OCI-LY3 (cell line): ENCODE measurements around the gene CEACAM1.

ENCODE experiments used
- H2AFZ ChIP-seq: fragments of 200-600, 300-600 bp; shearing (Covaris generic); 2 replicates; pipeline ENCODE4 v1.6.0; 2014; ENCODE audit warnings: antibody characterized with exemption, low read depth, low read length
- H3K27ac ChIP-seq: fragments of 200-600, 300-600 bp; sonication (generic); 2 replicates; pipeline ENCODE4 v1.5.1; 2014; ENCODE audit warnings: mild to moderate bottlenecking, low read length, moderate library complexity, mixed read lengths
- H3K27me3 ChIP-seq: fragments of 200-600, 300-600 bp; sonication (generic); 2 replicates; pipeline ENCODE4 v1.6.1; 2014; ENCODE audit warnings: low read depth, low read length, mixed read lengths
- H3K36me3 ChIP-seq: fragments of 200-600, 300-600 bp; sonication (generic); replicated peaks from 2 replicates; pipeline ENCODE3; 2014; ENCODE audit warnings: low read depth, low read length, mixed read lengths
- H3K4me1 ChIP-seq: fragments of 300-600, 200-600 bp; sonication (generic); 2 replicates; pipeline ENCODE4 v1.6.1; 2014; ENCODE audit warnings: low read length, mixed read lengths
- H3K4me2 ChIP-seq: fragments of 200-600, 300-600 bp; sonication (generic); 2 replicates; pipeline ENCODE4 v1.6.1; 2014; ENCODE audit warnings: low read length, mixed read lengths
- H3K4me3 ChIP-seq: fragments of 300-600, 200-600 bp; sonication (generic); 2 replicates; pipeline ENCODE4 v1.5.1; 2014; ENCODE audit warnings: antibody characterized with exemption, mild to moderate bottlenecking, low read length, moderate library complexity
- H3K79me2 ChIP-seq: fragments of 300-600, 200-600 bp; shearing (Covaris generic); 2 replicates; pipeline ENCODE4 v1.6.1; 2014; ENCODE audit warnings: mild to moderate bottlenecking, low read length, mixed read lengths
- H3K9ac ChIP-seq: fragments of 300-600, 200-600 bp; shearing (Covaris generic); 2 replicates; pipeline ENCODE4 v1.6.0; 2014; ENCODE audit warnings: mild to moderate bottlenecking, low read length, moderate library complexity
- H3K9me3 ChIP-seq: fragments of 200-600, 300-600 bp; shearing (Covaris generic); 2 replicates; pipeline ENCODE4 v1.6.1; 2014; ENCODE audit warnings: low read length, mixed read lengths; ENCODE audit not compliant: insufficient read depth
- H4K20me1 ChIP-seq: fragments of 200-600, 300-600 bp; sonication (generic); 2 replicates; pipeline ENCODE4 v1.6.1; 2016; ENCODE audit warnings: low read length, mixed read lengths; ENCODE audit not compliant: insufficient read depth
- EZH2phosphoT487 ChIP-seq: fragments of 200-600 bp; shearing (Covaris generic); IDR thresholded peaks from 2 replicates; pipeline ENCODE4 v1.6.1; 2018; ENCODE audit warnings: antibody characterized with exemption, mixed run types, low read depth
- TF ChIP-seq, protein P1 (sequence below): fragments of 200-600, 300-600 bp; sonication (generic); IDR thresholded peaks from 2 replicates; pipeline ENCODE4 v1.5.1; 2014; ENCODE audit warnings: antibody characterized with exemption, low read length, low read depth

The CEACAM1 gene

DNA sequence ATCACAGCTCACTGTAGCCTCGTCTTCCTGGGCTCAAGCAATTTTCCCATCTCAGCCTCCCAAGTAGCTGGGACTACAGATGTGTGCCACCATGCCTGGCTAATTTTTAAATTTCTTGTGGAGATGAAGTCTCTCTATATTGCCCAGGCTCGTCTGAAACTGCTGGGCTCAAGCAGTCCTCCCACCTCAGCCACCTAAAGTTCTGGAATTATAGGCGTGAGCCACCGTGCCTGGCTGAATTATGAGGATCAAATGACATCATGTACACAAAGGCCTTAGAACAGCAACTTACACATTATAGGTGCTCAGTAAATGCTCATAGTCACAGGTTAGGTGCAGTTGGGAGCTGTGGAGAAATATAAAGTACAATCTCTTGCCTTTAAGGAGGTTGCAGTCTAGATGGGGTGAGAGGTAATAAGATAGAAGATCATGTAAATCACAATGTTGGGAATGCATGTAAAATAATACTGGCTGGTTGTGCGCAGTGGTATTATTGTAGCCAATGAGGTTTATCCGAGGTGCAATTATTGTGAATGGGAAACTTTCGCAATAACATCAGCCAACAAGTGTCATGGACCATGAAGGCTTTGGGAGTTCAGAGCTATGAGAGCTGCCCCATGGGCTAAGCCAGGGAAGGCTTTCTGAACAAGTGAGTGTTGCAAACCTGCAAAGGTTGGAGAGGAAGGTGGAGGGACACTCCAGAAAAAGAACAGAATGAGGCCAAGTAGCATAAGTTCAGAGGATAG, 55.7 kb downstream of the CEACAM1 start:
- Histone ChIP-seq H3K9me3 (no peaks in the 10 kb centered on the region), H3K27me3 (0 out of 2 replicates have a peak, but pooled peaks cover 3% of the 10 kb centered on the region), H3K27ac (no peak overlapping the region)

DNA sequence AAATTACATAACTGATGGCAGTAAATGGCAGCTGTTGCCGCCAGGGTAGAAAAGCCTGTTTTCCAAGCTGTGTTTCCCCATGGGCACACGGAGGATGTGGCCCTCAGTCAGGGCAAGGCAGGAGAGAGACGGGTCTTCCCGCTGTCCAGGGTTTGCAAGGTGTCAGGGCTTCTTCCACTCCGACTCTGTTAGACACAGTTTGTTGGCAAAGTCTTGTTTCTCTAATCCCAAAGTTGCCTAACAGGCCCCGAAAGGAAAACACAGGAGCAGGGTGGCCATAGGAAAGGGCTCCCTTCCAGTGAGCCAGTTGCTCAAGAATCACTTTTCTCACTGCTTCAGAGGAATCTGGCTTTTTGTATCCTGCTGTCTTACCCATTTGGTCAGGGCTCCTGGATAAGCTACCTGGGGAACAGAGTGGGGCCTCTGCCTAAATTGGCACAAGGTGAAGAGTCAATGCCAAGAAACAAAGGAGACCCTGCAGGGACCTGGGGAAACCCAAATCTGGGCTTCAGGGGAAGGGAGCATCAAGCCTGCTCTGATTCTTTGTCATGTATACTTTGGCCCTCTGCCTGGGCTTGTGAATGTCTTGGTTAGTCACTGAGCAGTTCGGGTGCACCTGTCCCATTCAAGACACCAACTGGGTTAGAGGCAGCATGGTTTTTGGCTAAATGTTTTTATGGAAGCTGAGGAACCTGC, 56.6 kb downstream of the CEACAM1 start:
- Histone ChIP-seq H3K27ac (no peak overlapping the region), H3K9ac (no peak overlapping the region), H3K4me2 (no peak overlapping the region), H3K4me3 (no peak overlapping the region), H3K79me2 (no peaks in the 10 kb centered on the region), H3K27me3 (0 out of 2 replicates have a peak, but pooled peaks cover 3% of the 10 kb centered on the region), H4K20me1 (no peaks in the 10 kb centered on the region), H2AFZ (no peak overlapping the region), H3K4me1 (peaks cover 9% of the 10 kb centered on the region), H3K36me3 (no peaks in the 10 kb centered on the region), H3K9me3 (no peaks in the 10 kb centered on the region)
- TF ChIP-seq EZH2phosphoT487: no peak
- TF ChIP-seq, protein P1, sequence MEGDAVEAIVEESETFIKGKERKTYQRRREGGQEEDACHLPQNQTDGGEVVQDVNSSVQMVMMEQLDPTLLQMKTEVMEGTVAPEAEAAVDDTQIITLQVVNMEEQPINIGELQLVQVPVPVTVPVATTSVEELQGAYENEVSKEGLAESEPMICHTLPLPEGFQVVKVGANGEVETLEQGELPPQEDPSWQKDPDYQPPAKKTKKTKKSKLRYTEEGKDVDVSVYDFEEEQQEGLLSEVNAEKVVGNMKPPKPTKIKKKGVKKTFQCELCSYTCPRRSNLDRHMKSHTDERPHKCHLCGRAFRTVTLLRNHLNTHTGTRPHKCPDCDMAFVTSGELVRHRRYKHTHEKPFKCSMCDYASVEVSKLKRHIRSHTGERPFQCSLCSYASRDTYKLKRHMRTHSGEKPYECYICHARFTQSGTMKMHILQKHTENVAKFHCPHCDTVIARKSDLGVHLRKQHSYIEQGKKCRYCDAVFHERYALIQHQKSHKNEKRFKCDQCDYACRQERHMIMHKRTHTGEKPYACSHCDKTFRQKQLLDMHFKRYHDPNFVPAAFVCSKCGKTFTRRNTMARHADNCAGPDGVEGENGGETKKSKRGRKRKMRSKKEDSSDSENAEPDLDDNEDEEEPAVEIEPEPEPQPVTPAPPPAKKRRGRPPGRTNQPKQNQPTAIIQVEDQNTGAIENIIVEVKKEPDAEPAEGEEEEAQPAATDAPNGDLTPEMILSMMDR: no peak

More for the DNA sequence above, 55.7 kb downstream of the CEACAM1 start:
- H3K4me1 ChIP-seq: peaks cover under 1% of the 10 kb centered on the region
- H3K79me2 ChIP-seq: no peaks in the 10 kb centered on the region
- H3K4me2 ChIP-seq: no peak overlapping the region
- H3K36me3 ChIP-seq: no peaks in the 10 kb centered on the region
- no peaks in the 10 kb centered on the region for H4K20me1 ChIP-seq
- no peak overlapping the region for H2AFZ ChIP-seq
- TF ChIP-seq, protein P1: no peak
- no peak for TF ChIP-seq EZH2phosphoT487
- no peak overlapping the region for H3K9ac ChIP-seq
- H3K4me3 ChIP-seq: no peak overlapping the region

DNA sequence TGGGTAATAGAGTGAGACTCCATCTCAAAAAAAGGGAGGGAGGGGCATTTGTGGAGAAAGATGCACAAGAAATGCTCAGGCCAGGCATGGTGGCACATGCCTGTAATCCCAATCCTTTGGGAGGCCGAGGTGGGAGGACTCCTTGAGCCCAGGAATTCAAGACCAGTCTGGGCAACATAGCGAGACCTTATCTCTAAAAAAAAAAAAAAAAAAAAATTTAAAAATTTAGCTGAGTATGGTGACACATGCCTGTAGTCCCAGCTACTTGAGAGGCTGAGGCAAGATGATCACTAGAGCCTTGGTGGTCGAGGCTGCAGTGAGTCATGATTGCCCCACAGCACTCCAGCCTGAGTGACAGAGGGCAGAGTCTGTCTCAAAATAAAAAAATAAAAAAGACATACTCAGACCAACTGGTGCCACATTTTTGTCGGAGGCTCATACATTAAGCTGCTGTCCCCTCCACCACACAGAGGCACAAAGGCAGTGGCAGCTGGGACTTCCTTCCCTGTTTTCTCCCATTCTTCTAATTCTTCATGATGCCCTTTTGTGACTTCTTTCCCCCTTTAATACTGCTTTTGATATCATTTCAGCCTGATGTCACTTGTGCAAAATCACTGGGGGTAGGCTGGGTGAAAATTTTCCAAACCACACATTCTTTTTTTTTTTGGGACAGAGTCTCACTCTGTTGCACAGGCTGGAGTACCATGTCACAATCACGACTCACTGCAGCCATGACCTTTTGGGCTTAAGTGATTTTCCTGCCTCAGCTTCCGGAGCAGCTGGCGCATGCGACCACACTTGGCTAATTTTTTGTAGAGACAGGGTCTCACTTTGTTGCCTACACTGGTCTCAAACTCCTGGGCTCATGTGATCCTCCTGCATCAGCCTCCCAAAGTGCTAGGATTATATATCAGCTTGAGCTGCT, 58.7 kb downstream of the CEACAM1 start:
- TF ChIP-seq, protein P1: no peak
- no peak for TF ChIP-seq EZH2phosphoT487
- no peaks in the 10 kb centered on the region for H4K20me1 ChIP-seq
- H3K27me3 ChIP-seq: 0 out of 2 replicates have a peak, but pooled peaks cover 3% of the 10 kb centered on the region
- no peak overlapping the region for H3K27ac ChIP-seq
- no peak overlapping the region for H3K9ac ChIP-seq
- H2AFZ ChIP-seq: no peak overlapping the region
- H3K4me2 ChIP-seq: no peak overlapping the region
- no peaks in the 10 kb centered on the region for H3K36me3 ChIP-seq
- no peaks in the 10 kb centered on the region for H3K79me2 ChIP-seq
- no peaks in the 10 kb centered on the region for H3K9me3 ChIP-seq
- H3K4me1 ChIP-seq: peaks cover 27% of the 10 kb centered on the region
- H3K4me3 ChIP-seq: no peak overlapping the region
